Activated gamma-delta T cell treated with anti-CD3 and anti-CD28 coated beads, Interleukin-2, amount 50 U/mL, for 16 hours (primary cell): ENCODE results near the gene PRPF40A.

Experiments
- DNase-seq: peaks from one replicate; pipeline ENCODE4 v3.0.0-alpha.2; 2020; ENCODE audit warnings: low read depth

The PRPF40A gene

GRCh38 chr2:152716805-152717227, 445 bp downstream of the PRPF40A start:
- DNase-seq: peak; percentile 15

GRCh38 chr2:152715854-152716428, 1.3 kb downstream of the PRPF40A start:
- DNase-seq: no peak

GRCh38 chr2:152715112-152715511, 2.1 kb downstream of the PRPF40A start:
- DNase-seq: no peak

- DNase-seq: no peak
These were observed 6.5 kb downstream of the PRPF40A start for GRCh38 chr2:152710713-152711112.

GRCh38 chr2:152708742-152709141, 8.5 kb downstream of the PRPF40A start:
- no peak for DNase-seq

GRCh38 chr2:152706477-152707021, 10.7 kb downstream of the PRPF40A start:
- no peak for DNase-seq

GRCh38 chr2:152701198-152701597, 16.1 kb downstream of the PRPF40A start:
- no peak for DNase-seq

- no peak for DNase-seq
These were observed 20.8 kb downstream of the PRPF40A start for GRCh38 chr2:152696476-152696875.

GRCh38 chr2:152695763-152696162, 21.5 kb downstream of the PRPF40A start:
- no peak for DNase-seq

- peak; percentile 9 for DNase-seq
These were observed 23.1 kb downstream of the PRPF40A start for GRCh38 chr2:152694161-152694661.

- DNase-seq: no peak
These were observed 24.2 kb downstream of the PRPF40A start for GRCh38 chr2:152693033-152693432.

GRCh38 chr2:152686321-152686720, 30.9 kb downstream of the PRPF40A start:
- no peak for DNase-seq

- no peak for DNase-seq
These were observed 33.9 kb downstream of the PRPF40A start for GRCh38 chr2:152683400-152683799.

- DNase-seq: no peak
These were observed 34.6 kb downstream of the PRPF40A start for GRCh38 chr2:152682663-152683062.

- no peak for DNase-seq
These were observed 38.5 kb downstream of the PRPF40A start for GRCh38 chr2:152678808-152679207.

- no peak for DNase-seq
These were observed 40.8 kb downstream of the PRPF40A start for GRCh38 chr2:152676461-152676860.

GRCh38 chr2:152674334-152674733, 42.9 kb downstream of the PRPF40A start:
- no peak for DNase-seq

- no peak for DNase-seq
These were observed 52.5 kb downstream of the PRPF40A start for GRCh38 chr2:152664725-152665124.

- no peak for DNase-seq
These were observed 56.2 kb downstream of the PRPF40A start for GRCh38 chr2:152661076-152661475.

- no peak for DNase-seq
These were observed 59.0 kb downstream of the PRPF40A start for GRCh38 chr2:152658221-152658620.

GRCh38 chr2:152657043-152657442, 60.2 kb downstream of the PRPF40A start:
- DNase-seq: no peak

- no peak for DNase-seq
These were observed 61.4 kb downstream of the PRPF40A start for GRCh38 chr2:152655880-152656279.

GRCh38 chr2:152651834-152652233, 65.4 kb downstream of the PRPF40A start:
- DNase-seq: no peak

- no peak for DNase-seq
These were observed 66.4 kb downstream of the PRPF40A start for GRCh38 chr2:152650768-152651371.
